Fibroblast of lung (primary cell): ENCODE measurements around the gene MTMR6.

Experiments
- EZH2 ChIP-seq: IDR thresholded peaks from 2 replicates; pipeline ENCODE4 v1.5.1; 2012; ENCODE audit warnings: low read length, control low read depth, mild to moderate bottlenecking; ENCODE audit errors: missing control alignments
- TF ChIP-seq, protein P1 (sequence below), 2 donors: IDR thresholded peaks in 1 of 2; conservative IDR thresholded peaks in 1 of 2; 1 replicate in 1 of 2; 2 replicates in 1 of 2; pipeline ENCODE4 v1.5.1; 2011 to 2012; ENCODE audit warnings: low read length in 2 of 2, control low read depth in 1 of 2, inconsistent platforms in 1 of 2, low read depth in 1 of 2, mild to moderate bottlenecking in 1 of 2

DNA sequence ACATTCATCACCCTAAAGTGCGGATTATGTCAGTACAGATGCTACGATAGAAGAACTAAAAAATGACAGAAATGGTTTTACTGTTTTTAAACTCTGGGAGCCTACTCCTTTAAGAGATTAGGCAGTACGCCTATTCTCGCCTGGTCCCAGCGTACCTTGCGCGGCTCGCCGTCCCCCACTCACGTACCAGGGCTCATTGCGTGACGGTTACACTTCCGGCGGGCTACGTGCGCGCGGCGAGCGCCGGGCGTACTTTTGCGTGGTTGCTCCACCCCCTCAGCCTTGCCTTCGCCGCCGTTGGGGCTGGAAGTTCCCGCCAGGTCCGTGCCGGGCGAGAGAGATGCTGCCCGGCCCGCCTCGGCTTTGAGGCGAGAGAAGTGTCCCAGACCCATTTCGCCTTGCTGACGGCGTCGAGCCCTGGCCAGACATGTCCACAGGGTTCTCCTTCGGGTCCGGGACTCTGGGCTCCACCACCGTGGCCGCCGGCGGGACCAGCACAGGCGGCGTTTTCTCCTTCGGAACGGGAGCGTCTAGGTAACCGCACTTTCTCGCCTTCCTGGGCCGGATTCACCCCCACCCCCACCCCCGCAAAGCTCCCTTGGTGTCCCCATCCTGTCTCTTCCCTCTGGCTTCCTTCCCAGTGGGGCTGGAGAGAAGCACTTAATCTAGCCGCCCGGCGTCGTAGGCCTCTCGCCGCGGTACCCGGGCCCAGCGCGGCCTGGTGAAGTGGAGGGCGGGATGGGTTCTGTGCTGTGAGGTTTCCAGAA lies 14.2 kb upstream of the MTMR6 start, which contains the start of gene NUP58:
- TF ChIP-seq, protein P1, sequence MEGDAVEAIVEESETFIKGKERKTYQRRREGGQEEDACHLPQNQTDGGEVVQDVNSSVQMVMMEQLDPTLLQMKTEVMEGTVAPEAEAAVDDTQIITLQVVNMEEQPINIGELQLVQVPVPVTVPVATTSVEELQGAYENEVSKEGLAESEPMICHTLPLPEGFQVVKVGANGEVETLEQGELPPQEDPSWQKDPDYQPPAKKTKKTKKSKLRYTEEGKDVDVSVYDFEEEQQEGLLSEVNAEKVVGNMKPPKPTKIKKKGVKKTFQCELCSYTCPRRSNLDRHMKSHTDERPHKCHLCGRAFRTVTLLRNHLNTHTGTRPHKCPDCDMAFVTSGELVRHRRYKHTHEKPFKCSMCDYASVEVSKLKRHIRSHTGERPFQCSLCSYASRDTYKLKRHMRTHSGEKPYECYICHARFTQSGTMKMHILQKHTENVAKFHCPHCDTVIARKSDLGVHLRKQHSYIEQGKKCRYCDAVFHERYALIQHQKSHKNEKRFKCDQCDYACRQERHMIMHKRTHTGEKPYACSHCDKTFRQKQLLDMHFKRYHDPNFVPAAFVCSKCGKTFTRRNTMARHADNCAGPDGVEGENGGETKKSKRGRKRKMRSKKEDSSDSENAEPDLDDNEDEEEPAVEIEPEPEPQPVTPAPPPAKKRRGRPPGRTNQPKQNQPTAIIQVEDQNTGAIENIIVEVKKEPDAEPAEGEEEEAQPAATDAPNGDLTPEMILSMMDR (conservative IDR thresholded peaks at IDR 0.05 in 1 of 2, IDR thresholded peaks at IDR 0.05 in 1 of 2; ENCODE audit: low read depth in 1 of 2, low read length in 2 of 2): no peak
- TF ChIP-seq EZH2: no peak
